ENCODE measurements around the gene IVD. TPM values are rescaled to one million over a fixed set of nuclear protein-coding genes. Genes with fewer than 3 reads are reported as not detected.

Gene IVD
- total RNA-seq, 1 experiment from 2014 or later: 22.3 TPM

DNA sequence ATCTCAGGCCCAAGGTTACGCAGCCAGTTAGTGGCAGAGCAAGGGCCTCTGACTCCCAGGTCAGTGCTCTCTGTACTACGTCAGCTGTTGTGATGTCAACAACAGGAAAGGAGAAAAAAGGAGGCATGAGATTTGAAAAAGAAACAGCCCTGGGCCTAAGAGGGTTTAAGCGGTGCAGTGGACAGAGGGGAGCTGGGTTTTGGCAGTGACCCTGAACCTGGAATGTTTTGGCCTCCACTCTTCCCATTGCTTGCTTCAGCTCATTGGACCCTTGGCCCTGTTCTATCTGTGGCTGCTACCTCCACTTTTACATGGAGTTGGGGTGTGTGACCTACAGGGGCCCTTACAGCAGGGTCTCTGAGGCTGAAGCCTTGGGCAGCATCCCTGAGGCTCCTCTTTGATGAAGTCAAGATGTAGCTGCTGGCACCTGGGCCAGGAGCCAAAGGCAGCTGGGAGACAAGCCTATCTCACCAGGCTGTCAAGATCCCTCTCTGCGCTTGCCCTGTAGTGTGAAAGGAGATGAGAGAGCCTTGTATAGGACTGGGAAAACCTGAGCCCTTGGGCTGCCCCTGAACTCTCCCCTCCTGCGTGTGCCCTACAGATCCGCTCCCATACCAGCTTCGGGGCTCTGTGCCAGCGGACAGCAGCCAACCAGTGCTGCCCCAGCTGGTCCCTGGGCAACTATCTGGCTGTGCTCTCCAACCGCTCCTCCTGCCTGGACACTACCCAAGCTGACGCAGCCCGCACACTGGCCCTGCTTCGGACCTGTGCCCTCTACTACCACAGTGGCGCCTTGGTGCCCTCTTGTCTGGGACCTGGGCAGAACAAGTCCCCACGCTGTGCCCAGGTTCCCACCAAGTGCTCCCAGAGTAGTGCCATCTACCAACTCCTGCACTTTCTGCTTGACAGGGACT is 38.9 kb upstream of the IVD start:
- peaks cover 13% of the 10 kb centered on the region for H3K4me1 ChIP-seq (replicated peaks)
- no peak overlapping the region for H3K27ac ChIP-seq

DNA sequence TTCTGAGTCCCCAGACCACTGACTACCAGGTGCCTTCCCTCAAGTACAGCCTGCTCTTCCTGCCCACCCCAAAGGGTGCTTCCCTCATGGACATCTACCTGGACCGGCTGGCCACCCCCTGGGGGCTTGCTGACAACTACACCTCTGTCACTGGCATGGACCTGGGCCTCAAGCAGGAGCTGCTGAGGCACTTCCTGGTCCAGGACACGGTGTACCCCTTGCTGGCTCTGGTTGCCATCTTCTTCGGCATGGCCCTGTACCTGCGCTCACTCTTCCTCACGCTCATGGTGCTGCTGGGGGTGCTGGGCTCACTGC is 38.3 kb upstream of the IVD start:
- no peaks in the 10 kb centered on the region for H3K27me3 ChIP-seq (replicated peaks)
- H3K4me1 ChIP-seq (replicated peaks): peaks cover 13% of the 10 kb centered on the region
- H3K36me3 ChIP-seq: no peaks in the 10 kb centered on the region
- no peak overlapping the region for H3K4me3 ChIP-seq
- DNase-seq (ENCODE audit: low read depth in 1 of 2, low spot score in 2 of 2): no peak
- no peaks in the 10 kb centered on the region; the same call in 1 of the 2 replicates for H3K9me3 ChIP-seq (replicated peaks)
- no peak overlapping the region for H3K27ac ChIP-seq

More for the DNA sequence above, 38.9 kb upstream of the IVD start:
- Histone ChIP-seq H3K36me3 (no peaks in the 10 kb centered on the region), H3K9me3 (replicated peaks) (no peaks in the 10 kb centered on the region; the same call in 1 of the 2 replicates), H3K4me3 (no peak overlapping the region), H3K27me3 (replicated peaks) (no peaks in the 10 kb centered on the region)
- DNase-seq (ENCODE audit: low read depth in 1 of 2, low spot score in 2 of 2): no peak

DNA sequence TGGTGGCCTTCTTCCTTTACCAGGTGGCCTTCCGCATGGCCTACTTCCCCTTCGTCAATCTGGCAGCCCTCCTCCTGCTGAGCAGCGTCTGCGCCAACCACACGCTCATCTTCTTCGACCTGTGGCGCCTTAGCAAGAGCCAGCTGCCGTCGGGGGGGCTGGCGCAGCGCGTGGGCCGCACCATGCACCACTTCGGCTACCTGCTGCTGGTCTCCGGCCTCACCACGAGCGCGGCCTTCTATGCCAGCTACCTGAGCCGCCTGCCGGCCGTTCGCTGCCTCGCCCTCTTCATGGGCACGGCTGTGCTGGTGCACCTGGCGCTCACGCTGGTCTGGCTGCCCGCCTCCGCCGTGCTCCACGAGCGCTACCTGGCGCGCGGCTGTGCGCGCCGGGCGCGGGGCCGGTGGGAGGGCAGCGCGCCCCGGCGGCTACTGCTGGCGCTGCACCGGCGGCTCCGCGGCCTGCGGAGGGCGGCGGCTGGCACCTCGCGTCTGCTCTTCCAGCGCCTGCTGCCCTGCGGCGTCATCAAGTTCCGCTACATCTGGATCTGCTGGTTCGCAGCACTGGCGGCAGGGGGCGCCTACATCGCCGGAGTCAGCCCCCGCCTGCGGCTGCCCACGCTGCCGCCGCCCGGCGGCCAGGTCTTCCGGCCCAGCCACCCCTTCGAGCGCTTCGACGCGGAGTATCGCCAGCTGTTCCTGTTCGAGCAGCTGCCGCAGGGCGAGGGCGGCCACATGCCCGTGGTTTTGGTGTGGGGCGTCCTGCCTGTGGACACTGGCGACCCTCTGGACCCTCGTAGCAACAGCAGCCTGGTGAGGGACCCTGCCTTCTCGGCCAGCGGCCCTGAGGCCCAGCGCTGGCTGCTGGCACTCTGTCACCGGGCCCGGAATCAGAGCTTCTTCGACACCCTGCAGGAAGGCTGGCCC is 37.6 kb upstream of the IVD start:
- DNase-seq (ENCODE audit: low read depth in 1 of 2, low spot score in 2 of 2): peak; percentile 71 to 90
- no peaks in the 10 kb centered on the region; the same call in 1 of the 2 replicates for H3K9me3 ChIP-seq (replicated peaks)
- H3K27me3 ChIP-seq (replicated peaks): no peaks in the 10 kb centered on the region
- H3K27ac ChIP-seq: no peak overlapping the region
- peaks cover 18% of the 10 kb centered on the region for H3K4me1 ChIP-seq (replicated peaks)
- peak overlapping the region; percentile 17 for H3K4me3 ChIP-seq
- no peaks in the 10 kb centered on the region for H3K36me3 ChIP-seq

DNA sequence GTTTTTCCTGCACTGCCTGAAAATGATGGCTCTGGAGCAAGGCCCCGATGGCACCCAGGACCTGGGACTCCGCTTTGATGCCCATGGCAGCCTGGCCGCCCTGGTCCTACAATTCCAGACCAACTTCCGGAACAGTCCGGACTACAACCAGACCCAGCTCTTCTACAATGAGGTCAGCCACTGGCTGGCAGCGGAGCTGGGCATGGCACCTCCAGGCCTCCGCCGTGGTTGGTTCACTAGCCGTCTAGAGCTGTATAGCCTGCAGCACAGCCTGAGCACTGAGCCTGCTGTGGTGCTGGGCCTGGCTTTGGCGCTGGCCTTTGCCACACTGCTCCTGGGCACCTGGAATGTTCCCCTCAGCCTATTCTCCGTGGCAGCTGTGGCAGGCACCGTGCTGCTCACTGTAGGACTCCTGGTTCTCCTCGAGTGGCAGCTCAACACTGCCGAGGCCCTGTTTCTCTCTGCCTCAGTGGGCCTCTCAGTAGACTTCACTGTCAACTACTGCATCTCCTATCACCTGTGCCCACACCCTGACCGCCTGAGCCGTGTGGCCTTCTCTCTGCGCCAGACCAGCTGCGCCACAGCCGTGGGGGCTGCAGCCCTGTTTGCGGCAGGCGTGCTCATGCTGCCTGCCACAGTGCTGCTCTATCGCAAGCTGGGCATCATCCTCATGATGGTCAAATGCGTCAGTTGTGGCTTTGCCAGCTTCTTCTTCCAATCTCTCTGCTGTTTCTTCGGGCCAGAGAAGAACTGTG is 36.7 kb upstream of the IVD start:
- no peak overlapping the region for H3K27ac ChIP-seq
- no peak for DNase-seq (ENCODE audit: low read depth in 1 of 2, low spot score in 2 of 2)
- H3K27me3 ChIP-seq (replicated peaks): no peaks in the 10 kb centered on the region
- H3K4me3 ChIP-seq: no peak overlapping the region
- no peaks in the 10 kb centered on the region; the same call in 1 of the 2 replicates for H3K9me3 ChIP-seq (replicated peaks)
- peaks cover 23% of the 10 kb centered on the region for H3K4me1 ChIP-seq (replicated peaks)
- H3K36me3 ChIP-seq: no peaks in the 10 kb centered on the region

DNA sequence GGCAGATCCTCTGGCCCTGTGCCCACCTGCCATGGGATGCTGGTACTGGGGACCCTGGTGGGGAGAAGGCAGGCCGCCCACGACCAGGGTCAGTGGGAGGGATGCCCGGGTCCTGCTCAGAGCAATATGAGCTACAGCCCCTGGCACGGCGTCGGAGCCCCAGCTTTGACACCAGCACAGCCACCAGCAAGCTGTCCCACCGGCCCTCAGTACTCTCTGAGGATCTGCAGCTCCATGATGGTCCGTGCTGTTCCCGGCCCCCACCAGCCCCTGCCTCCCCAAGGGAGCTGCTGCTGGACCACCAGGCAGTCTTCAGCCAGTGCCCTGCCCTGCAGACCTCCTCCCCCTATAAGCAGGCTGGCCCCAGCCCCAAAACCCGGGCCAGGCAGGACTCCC is 36.1 kb upstream of the IVD start:
- no peak for DNase-seq (ENCODE audit: low read depth in 1 of 2, low spot score in 2 of 2)
- no peaks in the 10 kb centered on the region for H3K27me3 ChIP-seq (replicated peaks)
- no peak overlapping the region for H3K4me3 ChIP-seq
- H3K4me1 ChIP-seq (replicated peaks): peaks cover 23% of the 10 kb centered on the region
- no peak overlapping the region for H3K27ac ChIP-seq
- H3K36me3 ChIP-seq: no peaks in the 10 kb centered on the region
- no peaks in the 10 kb centered on the region; the same call in 1 of the 2 replicates for H3K9me3 ChIP-seq (replicated peaks)

DNA sequence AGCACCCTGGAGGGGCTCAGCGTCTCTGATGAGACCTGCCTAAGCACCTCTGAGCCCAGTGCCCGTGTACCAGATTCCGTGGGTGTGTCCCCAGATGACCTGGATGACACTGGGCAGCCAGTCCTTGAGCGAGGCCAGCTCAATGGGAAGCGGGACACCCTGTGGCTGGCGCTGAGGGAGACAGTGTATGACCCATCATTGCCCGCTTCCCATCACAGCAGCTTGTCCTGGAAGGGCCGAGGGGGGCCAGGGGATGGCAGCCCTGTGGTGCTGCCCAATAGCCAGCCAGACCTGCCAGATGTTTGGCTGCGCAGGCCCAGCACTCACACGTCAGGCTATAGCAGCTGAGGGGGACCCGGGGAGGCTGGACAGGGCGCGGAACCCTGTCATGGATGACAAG is 35.6 kb upstream of the IVD start:
- Histone ChIP-seq H3K4me3 (no peak overlapping the region), H3K27ac (no peak overlapping the region), H3K9me3 (replicated peaks) (no peaks in the 10 kb centered on the region; the same call in 1 of the 2 replicates), H3K36me3 (no peaks in the 10 kb centered on the region), H3K4me1 (replicated peaks) (peaks cover 23% of the 10 kb centered on the region), H3K27me3 (replicated peaks) (no peaks in the 10 kb centered on the region)
- DNase-seq (ENCODE audit: low read depth in 1 of 2, low spot score in 2 of 2): no peak

DNA sequence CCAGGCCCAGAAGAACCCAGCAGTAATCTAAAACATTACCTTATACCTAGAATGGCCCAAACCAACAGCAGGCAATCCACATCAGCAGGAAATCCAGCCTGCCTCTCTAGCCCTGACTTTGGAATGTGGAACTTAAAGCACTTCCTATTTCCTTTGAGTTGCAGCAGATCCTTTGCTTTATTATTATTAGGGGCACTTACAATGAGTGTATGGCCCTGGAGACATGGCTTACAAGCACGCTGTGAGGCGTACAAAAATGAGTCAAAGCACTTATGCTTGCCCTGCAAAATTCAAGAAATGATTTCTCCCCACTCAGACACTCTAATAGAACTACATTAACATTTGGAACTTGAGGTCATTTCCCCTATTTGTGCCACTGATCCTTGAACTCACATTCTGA is 32.6 kb upstream of the IVD start:
- no peak overlapping the region for H3K27ac ChIP-seq
- DNase-seq (ENCODE audit: low read depth in 1 of 2, low spot score in 2 of 2): no peak

DNA sequence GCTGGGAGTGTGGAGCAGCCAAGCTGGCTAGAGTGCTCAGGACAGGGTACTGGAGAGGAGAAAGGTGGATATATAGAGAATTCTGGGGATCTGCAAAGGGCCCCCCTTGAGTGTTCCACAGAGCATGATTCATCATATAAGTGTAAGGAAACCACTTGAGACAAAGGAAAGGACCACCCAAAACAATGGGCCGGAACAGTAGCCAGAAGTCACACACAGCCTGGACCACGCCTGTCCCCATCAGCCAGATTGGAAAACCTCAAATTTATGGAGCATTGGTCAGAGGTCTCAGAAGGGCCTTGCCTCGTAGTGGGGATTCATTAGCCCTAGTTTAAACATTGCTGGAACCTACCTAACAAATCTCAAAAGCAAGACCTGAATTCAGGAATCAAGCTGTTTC is 28.0 kb upstream of the IVD start:
- Histone ChIP-seq H3K4me1 (replicated peaks) (peaks cover 44% of the 10 kb centered on the region), H3K27ac (peak overlapping the region; percentile 41)
- peak; percentile 58 to 74 for DNase-seq (ENCODE audit: low read depth in 1 of 2, low spot score in 2 of 2)

More for the DNA sequence above, 32.6 kb upstream of the IVD start:
- Histone ChIP-seq H3K36me3 (no peaks in the 10 kb centered on the region), H3K27me3 (replicated peaks) (no peaks in the 10 kb centered on the region), H3K4me1 (replicated peaks) (peaks cover 28% of the 10 kb centered on the region), H3K4me3 (no peak overlapping the region), H3K9me3 (replicated peaks) (no peaks in the 10 kb centered on the region)

DNA sequence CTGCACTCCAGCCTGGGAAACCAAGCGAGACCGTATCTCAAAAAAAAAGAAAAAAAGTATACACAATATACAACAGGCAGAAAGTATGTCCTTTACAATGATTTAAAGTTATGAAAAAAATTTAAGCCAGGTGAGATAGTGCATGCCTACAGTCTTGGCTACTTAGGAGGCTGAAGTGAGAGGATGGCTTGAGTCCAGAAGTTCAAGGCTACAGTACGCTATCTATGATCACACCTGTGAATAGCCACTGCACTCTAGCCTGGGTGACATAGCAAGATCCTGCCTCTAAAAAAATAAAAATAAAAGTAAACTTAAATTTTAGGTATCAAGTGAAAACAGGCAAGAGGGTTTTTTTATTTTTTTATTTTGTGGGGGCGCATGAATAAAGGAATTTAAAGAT is 26.2 kb upstream of the IVD start:
- no peaks in the 10 kb centered on the region for H3K27me3 ChIP-seq (replicated peaks)
- DNase-seq (ENCODE audit: low read depth in 1 of 2, low spot score in 2 of 2): no peak
- peaks cover 45% of the 10 kb centered on the region for H3K4me1 ChIP-seq (replicated peaks)
- no peak overlapping the region for H3K4me3 ChIP-seq
- H3K36me3 ChIP-seq: peaks cover 12% of the 10 kb centered on the region; the same call in 1 of the 2 replicates
- H3K9me3 ChIP-seq (replicated peaks): no peaks in the 10 kb centered on the region
- H3K27ac ChIP-seq: peak overlapping the region; percentile 43; the same call in 1 of the 2 replicates

More for the DNA sequence above, 28.0 kb upstream of the IVD start:
- Histone ChIP-seq H3K4me3 (no peak overlapping the region), H3K27me3 (replicated peaks) (no peaks in the 10 kb centered on the region), H3K9me3 (replicated peaks) (no peaks in the 10 kb centered on the region), H3K36me3 (no peaks in the 10 kb centered on the region)

DNA sequence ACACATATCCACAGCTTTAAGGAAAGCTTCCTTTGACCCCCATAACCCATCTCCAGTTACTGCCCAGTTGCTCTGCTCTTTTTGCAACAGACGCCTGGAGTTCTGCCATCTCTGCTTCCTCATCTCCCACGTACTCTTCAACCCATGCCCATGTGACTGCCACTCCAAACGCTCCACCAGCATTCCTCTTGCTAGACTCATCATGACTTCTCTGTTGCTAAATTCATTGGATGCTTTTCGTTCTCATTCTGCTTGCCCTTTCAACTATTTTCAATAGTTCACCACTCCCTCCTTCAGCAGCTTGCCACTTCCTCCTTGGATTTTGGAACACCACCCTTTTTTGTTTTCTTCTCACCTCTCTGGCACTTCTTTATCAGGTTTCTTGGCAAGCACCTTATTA is 25.7 kb upstream of the IVD start:
- no peak overlapping the region for H3K4me3 ChIP-seq
- peak; percentile 71 to 87 for DNase-seq (ENCODE audit: low read depth in 1 of 2, low spot score in 2 of 2)
- H3K36me3 ChIP-seq: peaks cover 15% of the 10 kb centered on the region
- peaks cover 46% of the 10 kb centered on the region for H3K4me1 ChIP-seq (replicated peaks)
- peak overlapping the region; percentile 43 for H3K27ac ChIP-seq
- no peaks in the 10 kb centered on the region for H3K9me3 ChIP-seq (replicated peaks)
- no peaks in the 10 kb centered on the region for H3K27me3 ChIP-seq (replicated peaks)

DNA sequence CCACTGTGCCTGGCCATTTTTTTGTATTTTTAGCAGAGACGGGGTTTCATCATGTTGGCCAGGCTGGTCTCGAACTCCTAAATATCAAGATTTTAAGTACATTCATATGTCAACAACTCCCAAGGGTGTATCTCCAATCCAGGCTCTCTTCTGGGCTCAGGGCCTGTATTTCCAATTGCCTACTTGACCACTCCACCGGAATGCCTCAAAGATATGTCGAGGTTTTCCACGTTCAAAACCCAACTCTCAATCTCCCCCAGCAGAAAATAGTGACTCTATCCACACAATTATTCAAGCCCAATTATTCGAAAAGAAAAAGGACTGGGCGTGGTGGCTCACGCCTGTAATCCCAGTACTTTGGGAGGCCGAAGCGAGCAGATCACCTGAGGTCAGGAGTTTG is 25.0 kb upstream of the IVD start:
- Histone ChIP-seq H3K4me1 (replicated peaks) (peaks cover 51% of the 10 kb centered on the region), H3K27ac (no peak overlapping the region), H3K4me3 (no peak overlapping the region), H3K36me3 (peaks cover 23% of the 10 kb centered on the region), H3K9me3 (replicated peaks) (no peaks in the 10 kb centered on the region), H3K27me3 (replicated peaks) (no peaks in the 10 kb centered on the region)
- no peak for DNase-seq (ENCODE audit: low read depth in 1 of 2, low spot score in 2 of 2)

DNA sequence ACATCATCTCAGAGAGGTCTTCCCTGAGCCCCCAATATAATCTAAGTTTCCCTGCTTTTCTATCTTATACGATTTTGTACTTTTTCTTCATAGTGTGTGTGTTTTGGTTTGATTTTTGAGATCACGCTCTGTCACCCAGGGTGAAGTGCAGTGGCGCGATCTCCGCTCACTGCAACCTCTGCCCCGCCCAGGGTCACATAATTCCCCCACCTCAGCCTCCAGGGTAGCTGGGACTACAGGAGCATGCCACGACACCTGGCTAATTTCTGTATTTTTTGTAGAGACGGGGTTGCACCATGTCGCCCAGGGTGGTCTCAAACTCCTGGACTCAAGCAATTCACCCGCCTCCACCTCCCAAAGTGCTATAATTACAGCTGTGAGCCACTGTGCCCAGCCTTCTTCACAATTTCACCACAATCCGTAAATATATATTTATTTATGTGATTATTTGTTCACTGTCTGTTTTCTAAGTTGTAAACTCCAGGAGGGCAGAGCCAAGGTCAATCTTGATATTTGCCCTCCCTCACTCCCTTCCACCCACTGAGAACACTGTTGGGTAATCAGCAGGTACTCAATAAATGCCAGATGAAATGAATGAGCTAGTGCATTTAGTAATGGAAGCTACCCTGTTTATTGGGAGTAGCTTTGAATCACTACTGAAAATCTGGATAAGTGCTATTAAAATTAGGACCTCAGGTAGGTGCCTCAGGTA is 23.6 kb upstream of the IVD start:
- H3K36me3 ChIP-seq: peaks cover 36% of the 10 kb centered on the region
- peaks cover 49% of the 10 kb centered on the region for H3K4me1 ChIP-seq (replicated peaks)
- no peak overlapping the region for H3K4me3 ChIP-seq
- DNase-seq (ENCODE audit: low read depth in 1 of 2, low spot score in 2 of 2): no peak
- no peaks in the 10 kb centered on the region for H3K9me3 ChIP-seq (replicated peaks)
- no peak overlapping the region for H3K27ac ChIP-seq
- no peaks in the 10 kb centered on the region for H3K27me3 ChIP-seq (replicated peaks)

Data from SJSA1 (cell line).